ENCODE measurements around the gene PRR16.

DNA sequence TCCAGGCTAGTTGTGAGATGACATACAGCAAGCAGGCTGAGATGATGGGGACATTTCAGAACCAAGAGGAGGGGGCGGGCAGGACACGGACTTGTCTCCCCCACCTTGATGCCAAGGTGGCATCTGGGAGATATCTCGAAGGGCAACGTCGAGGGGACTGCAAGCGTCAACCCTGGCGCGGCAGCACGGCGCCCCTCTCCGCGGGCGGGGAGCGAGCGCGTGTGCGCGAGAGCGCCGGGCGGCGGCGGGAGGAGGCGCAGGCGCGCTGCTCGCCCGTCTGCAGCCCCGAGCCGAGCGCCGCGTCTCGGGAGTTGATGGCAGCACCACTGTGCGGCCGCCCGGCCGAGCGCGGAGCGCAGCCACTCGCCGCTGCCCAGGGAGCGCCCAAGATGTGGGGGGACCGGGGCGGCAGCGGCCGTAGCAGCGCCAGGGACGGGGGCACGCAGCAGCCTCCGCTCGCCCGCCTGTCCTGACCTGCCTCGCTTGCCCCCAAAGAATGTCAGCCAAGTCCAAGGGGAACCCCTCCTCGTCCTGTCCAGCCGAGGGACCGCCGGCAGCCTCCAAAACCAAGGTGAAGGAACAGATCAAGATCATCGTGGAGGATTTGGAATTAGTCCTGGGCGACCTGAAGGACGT, at the start of gene PRR16:
- TF ChIP-seq POLR2A (IDR thresholded peaks at IDR 0.05): no peak
- no peak for TF ChIP-seq CTCF (IDR thresholded peaks at IDR 0.05)

Measured in lower leg skin (tissue), 3 donors.